ENCODE results near the gene HOXB7. TPM values are rescaled to one million over a fixed set of nuclear protein-coding genes. Genes with fewer than 3 reads are reported as not detected.

Gene HOXB7
- total RNA-seq, 4 donors from 2014 or later, result 2.3 to 11.1 (median 5.2) TPM

- TF ChIP-seq CTCF (IDR thresholded peaks at IDR 0.05; ENCODE audit: low read depth), result no peak
Measured at GRCh38 chr17:48603959-48604769, 6.7 kb downstream of the HOXB7 start.

- TF ChIP-seq CTCF (IDR thresholded peaks at IDR 0.05; ENCODE audit: low read depth), result no peak
Measured at GRCh38 chr17:48601539-48602425, 9.0 kb downstream of the HOXB7 start.

- no peak for TF ChIP-seq CTCF (IDR thresholded peaks at IDR 0.05; ENCODE audit: low read depth)
Measured at GRCh38 chr17:48601207-48601538, 9.6 kb downstream of the HOXB7 start.

- no peak for TF ChIP-seq CTCF (IDR thresholded peaks at IDR 0.05; ENCODE audit: low read depth)
Measured at GRCh38 chr17:48600244-48601098, 10.3 kb downstream of the HOXB7 start.

GRCh38 chr17:48599354-48599753, 11.5 kb downstream of the HOXB7 start:
- no peak for TF ChIP-seq CTCF (IDR thresholded peaks at IDR 0.05; ENCODE audit: low read depth)

- no peak for TF ChIP-seq CTCF (IDR thresholded peaks at IDR 0.05; ENCODE audit: low read depth)
Measured at GRCh38 chr17:48598736-48599135, 12.1 kb downstream of the HOXB7 start.

Measured in subcutaneous adipose tissue (tissue), 4 donors.